ENCODE data around the gene FAM50A. TPM values are rescaled to one million over a fixed set of nuclear protein-coding genes. Genes with fewer than 3 reads are reported as not detected.
A peak's percentile ranks its signal among the peaks of the same experiment; 100 is the strongest.

The FAM50A gene
- total RNA-seq, 3 donors from 2014 or later (not counting 1 experiment from before 2014, with no cell fraction given) = 48.9 to 63.2 (median 54.1) TPM

- Histone ChIP-seq H3K36me3 (ENCODE audit: control insufficient read depth, insufficient read depth, low read length) (peaks cover 14% of the 10 kb centered on the region), H3K27me3 (ENCODE audit: control insufficient read depth, insufficient read depth, low read length) (no peaks in the 10 kb centered on the region), H3K9me3 (ENCODE audit: control insufficient read depth, insufficient read depth, low read length) (no peaks in the 10 kb centered on the region), H3K4me3 (ENCODE audit: low read length) (no peak overlapping the region), H3K4me1 (ENCODE audit: control insufficient read depth, insufficient read depth, low read length) (peaks cover 45% of the 10 kb centered on the region), H3K27ac (ENCODE audit: low read length) (no peak overlapping the region)
- no peaks in the 10 kb centered on the region for H3K9me3 Mint-ChIP-seq
- TF ChIP-seq CTCF (IDR thresholded peaks at IDR 0.05) = no peak
- intact Hi-C loops (cut with micrococcal nuclease) = loop anchor here (5.0 kb wide), 1 partner anchor 43 kb away; the partner anchor contains the start of gene RPL10
- no peak overlapping the region for H3K27ac Mint-ChIP-seq
- WGBS (ENCODE audit: insufficient coverage) = 90% methylated on average over 16 of the region's 17 CpGs
- peaks cover 6 to 14% of the 10 kb centered on the region in 2 donors for H3K4me1 Mint-ChIP-seq
- no peaks in the 10 kb centered on the region for H3K27me3 Mint-ChIP-seq (ENCODE audit: low read depth in 2 of 2)
- no peaks in the 10 kb centered on the region for H3K36me3 Mint-ChIP-seq
- no peak overlapping the region for H3K4me3 Mint-ChIP-seq
- ATAC-seq (no peak), DNase-seq (no peak)
These were observed 3.2 kb upstream of the FAM50A start for GRCh38 chrX:154440623-154441357.

- Mint-ChIP-seq H3K27ac (no peak overlapping the region), H3K4me1 (peaks cover 0 to 14% of the 10 kb centered on the region in 2 donors), H3K4me3 (no peak overlapping the region), H3K27me3 (ENCODE audit: low read depth in 2 of 2) (no peaks in the 10 kb centered on the region), H3K36me3 (no peaks in the 10 kb centered on the region), H3K9me3 (no peaks in the 10 kb centered on the region)
- no peaks in the 10 kb centered on the region for H3K27me3 ChIP-seq (ENCODE audit: control insufficient read depth, insufficient read depth, low read length)
- DNase-seq (peak in 1 of 2 donors; percentile 34), ATAC-seq (no peak)
- TF ChIP-seq CTCF (IDR thresholded peaks at IDR 0.05) = no peak
- H3K4me1 ChIP-seq (ENCODE audit: control insufficient read depth, insufficient read depth, low read length) = peaks cover 43% of the 10 kb centered on the region
- intact Hi-C loops (cut with micrococcal nuclease) = loop anchor here (5.0 kb wide), 1 partner anchor 44 kb away; the partner anchor contains the start of gene RPL10
- H3K4me3 ChIP-seq (ENCODE audit: low read length) = no peak overlapping the region
- no peak overlapping the region for H3K27ac ChIP-seq (ENCODE audit: low read length)
- no peaks in the 10 kb centered on the region for H3K9me3 ChIP-seq (ENCODE audit: control insufficient read depth, insufficient read depth, low read length)
- H3K36me3 ChIP-seq (ENCODE audit: control insufficient read depth, insufficient read depth, low read length) = peaks cover 12% of the 10 kb centered on the region
- WGBS (ENCODE audit: insufficient coverage) = 92% methylated on average over 9 of the region's 11 CpGs
These were observed 2.4 kb upstream of the FAM50A start for GRCh38 chrX:154441564-154441963.

GRCh38 chrX:154441984-154442707 lies 1.8 kb upstream of the FAM50A start:
- peaks cover 0 to 18% of the 10 kb centered on the region in 2 donors for H3K4me1 Mint-ChIP-seq
- no peaks in the 10 kb centered on the region for H3K9me3 Mint-ChIP-seq
- no peaks in the 10 kb centered on the region for H3K27me3 Mint-ChIP-seq (ENCODE audit: low read depth in 2 of 2)
- Histone ChIP-seq H3K27ac (ENCODE audit: low read length) (no peak overlapping the region), H3K27me3 (ENCODE audit: control insufficient read depth, insufficient read depth, low read length) (no peaks in the 10 kb centered on the region), H3K4me1 (ENCODE audit: control insufficient read depth, insufficient read depth, low read length) (peaks cover 43% of the 10 kb centered on the region), H3K9me3 (ENCODE audit: control insufficient read depth, insufficient read depth, low read length) (no peaks in the 10 kb centered on the region), H3K4me3 (ENCODE audit: low read length) (no peak overlapping the region), H3K36me3 (ENCODE audit: control insufficient read depth, insufficient read depth, low read length) (peaks cover 12% of the 10 kb centered on the region)
- intact Hi-C loops (cut with micrococcal nuclease) = loop anchor here (5.0 kb wide), 1 partner anchor 45 kb away; the partner anchor contains the start of gene RPL10
- no peak for DNase-seq
- no peak for ATAC-seq
- 89% methylated on average over 21 of the region's 21 CpGs for WGBS (ENCODE audit: insufficient coverage)
- H3K36me3 Mint-ChIP-seq = no peaks in the 10 kb centered on the region
- H3K4me3 Mint-ChIP-seq = no peak overlapping the region
- no peak overlapping the region for H3K27ac Mint-ChIP-seq
- TF ChIP-seq CTCF (IDR thresholded peaks at IDR 0.05) = no peak
